Loucy (cell line): ENCODE data around the gene PPIP5K2.

Experiments
- H2AFZ ChIP-seq: fragments of 200-600 bp; sonication (generic); 2 replicates; pipeline ENCODE4 v1.6.0; 2016; ENCODE audit warnings: antibody characterized with exemption, mild to moderate bottlenecking, low read length, moderate library complexity
- H3F3A ChIP-seq: fragments of 200-600 bp; 2 replicates; pipeline ENCODE4 v1.6.0; 2016; ENCODE audit warnings: antibody characterized with exemption, low read depth, mild to moderate bottlenecking
- H3K27me3 ChIP-seq: fragments of 200-600 bp; sonication (generic); 2 replicates; pipeline ENCODE4 v1.6.1; 2014; ENCODE audit warnings: low read length, mild to moderate bottlenecking; ENCODE audit not compliant: insufficient read depth, poor library complexity, severe bottlenecking
- H3K36me3 ChIP-seq: fragments of 200-600 bp; sonication (generic); 2 replicates; pipeline ENCODE4 v1.6.1; 2016; ENCODE audit warnings: low read length; ENCODE audit not compliant: insufficient read depth
- H3K4me1 ChIP-seq: fragments of 200-600 bp; sonication (generic); 2 replicates; pipeline ENCODE4 v1.5.1; 2014; ENCODE audit warnings: low read length, mild to moderate bottlenecking; ENCODE audit not compliant: insufficient read depth, poor library complexity, severe bottlenecking
- H3K4me2 ChIP-seq: fragments of 200-600 bp; sonication (generic); 2 replicates; pipeline ENCODE4 v1.6.0; 2014; ENCODE audit warnings: antibody characterized with exemption, low read length, low read depth, mild to moderate bottlenecking; ENCODE audit not compliant: poor library complexity, severe bottlenecking
- H3K4me3 ChIP-seq: fragments of 200-600 bp; sonication (generic); 2 replicates; pipeline ENCODE4 v1.5.1; 2014; ENCODE audit warnings: low read length, mild to moderate bottlenecking, mixed read lengths; ENCODE audit not compliant: poor library complexity, severe bottlenecking
- H3K79me2 ChIP-seq: fragments of 200-600 bp; sonication (generic); 2 replicates; pipeline ENCODE4 v1.6.1; 2014; ENCODE audit warnings: low read length; ENCODE audit not compliant: insufficient read depth
- H3K9ac ChIP-seq: fragments of 200-600 bp; sonication (generic); 2 replicates; pipeline ENCODE4 v1.6.0; 2014; ENCODE audit warnings: mild to moderate bottlenecking, low read depth, low read length, moderate library complexity; ENCODE audit not compliant: poor library complexity, severe bottlenecking
- H3K9me2 ChIP-seq: fragments of 200-600 bp; sonication (generic); replicated peaks from 2 replicates; pipeline ENCODE4 v1.6.1; 2016; ENCODE audit warnings: low read depth, low read length, mixed read lengths
- H3K9me3 ChIP-seq: fragments of 200-600 bp; sonication (generic); 2 replicates; pipeline ENCODE4 v1.6.1; 2014; ENCODE audit warnings: mild to moderate bottlenecking, antibody characterized with exemption, low read length, low read depth; ENCODE audit not compliant: insufficient read depth
- H4K20me1 ChIP-seq: fragments of 200-600 bp; sonication (generic); 2 replicates; pipeline ENCODE4 v1.6.0; 2014; ENCODE audit warnings: antibody characterized with exemption, low read length, mild to moderate bottlenecking; ENCODE audit not compliant: insufficient read depth, poor library complexity, severe bottlenecking
- EZH2phosphoT487 ChIP-seq: fragments of 200-600 bp; IDR thresholded peaks from 2 replicates; pipeline ENCODE4 v1.6.1; 2018; ENCODE audit warnings: antibody characterized with exemption, mild to moderate bottlenecking, moderate library complexity, borderline replicate concordance
- TF ChIP-seq, protein P1 (sequence below): fragments of 200-600 bp; sonication (generic); conservative IDR thresholded peaks from 2 replicates; pipeline ENCODE4 v1.5.1; 2014; ENCODE audit warnings: mild to moderate bottlenecking, antibody characterized with exemption, low read length

PPIP5K2 gene

DNA sequence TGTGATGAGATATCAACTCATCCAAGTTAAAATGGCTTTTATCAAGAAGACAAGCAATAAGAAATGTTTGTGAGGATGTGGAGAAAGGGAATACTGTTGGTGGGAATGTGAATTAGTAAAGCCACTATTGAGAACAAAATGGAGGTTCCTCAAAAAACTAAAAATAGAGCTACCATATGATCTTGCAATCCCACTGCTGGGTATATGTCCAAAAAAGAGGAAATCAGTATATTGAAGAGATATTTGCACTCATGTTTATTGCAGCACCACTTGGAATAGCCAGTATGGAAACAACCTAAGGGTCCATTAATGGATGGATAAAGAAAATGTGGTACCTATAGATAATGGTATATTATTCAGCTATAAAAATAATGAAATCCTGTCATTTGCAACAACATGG lies 25.1 kb downstream of the PPIP5K2 start:
- Histone ChIP-seq H3K9me3 (no peaks in the 10 kb centered on the region), H4K20me1 (no peaks in the 10 kb centered on the region), H3K9me2 (no peaks in the 10 kb centered on the region), H3K36me3 (no peaks in the 10 kb centered on the region), H3F3A (no peaks in the 10 kb centered on the region), H3K79me2 (no peaks in the 10 kb centered on the region), H3K4me1 (no peaks in the 10 kb centered on the region), H3K27me3 (no peaks in the 10 kb centered on the region), H3K9ac (no peak overlapping the region), H2AFZ (no peak overlapping the region), H3K4me2 (no peak overlapping the region), H3K4me3 (no peak overlapping the region)
- TF ChIP-seq, protein P1, sequence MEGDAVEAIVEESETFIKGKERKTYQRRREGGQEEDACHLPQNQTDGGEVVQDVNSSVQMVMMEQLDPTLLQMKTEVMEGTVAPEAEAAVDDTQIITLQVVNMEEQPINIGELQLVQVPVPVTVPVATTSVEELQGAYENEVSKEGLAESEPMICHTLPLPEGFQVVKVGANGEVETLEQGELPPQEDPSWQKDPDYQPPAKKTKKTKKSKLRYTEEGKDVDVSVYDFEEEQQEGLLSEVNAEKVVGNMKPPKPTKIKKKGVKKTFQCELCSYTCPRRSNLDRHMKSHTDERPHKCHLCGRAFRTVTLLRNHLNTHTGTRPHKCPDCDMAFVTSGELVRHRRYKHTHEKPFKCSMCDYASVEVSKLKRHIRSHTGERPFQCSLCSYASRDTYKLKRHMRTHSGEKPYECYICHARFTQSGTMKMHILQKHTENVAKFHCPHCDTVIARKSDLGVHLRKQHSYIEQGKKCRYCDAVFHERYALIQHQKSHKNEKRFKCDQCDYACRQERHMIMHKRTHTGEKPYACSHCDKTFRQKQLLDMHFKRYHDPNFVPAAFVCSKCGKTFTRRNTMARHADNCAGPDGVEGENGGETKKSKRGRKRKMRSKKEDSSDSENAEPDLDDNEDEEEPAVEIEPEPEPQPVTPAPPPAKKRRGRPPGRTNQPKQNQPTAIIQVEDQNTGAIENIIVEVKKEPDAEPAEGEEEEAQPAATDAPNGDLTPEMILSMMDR: no peak
- no peak for TF ChIP-seq EZH2phosphoT487

DNA sequence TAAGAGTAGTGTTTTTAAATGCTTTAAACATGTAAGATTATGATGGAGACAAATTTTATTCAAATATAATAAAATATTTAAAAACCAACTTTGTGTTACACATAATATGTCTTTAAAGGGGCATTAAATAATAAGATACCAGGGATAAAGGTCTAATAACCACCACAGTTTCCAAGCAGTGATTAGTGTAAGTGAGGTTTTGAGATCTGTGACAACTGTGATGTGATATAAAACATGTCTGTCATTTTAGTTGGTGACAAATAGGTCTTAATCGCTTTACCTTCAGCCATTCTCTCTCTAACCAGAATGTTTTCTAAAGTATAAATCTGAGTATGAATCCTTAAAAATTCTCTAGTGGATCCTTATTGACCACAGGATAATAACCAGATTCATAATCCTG lies 28.1 kb downstream of the PPIP5K2 start:
- Histone ChIP-seq H2AFZ (no peak overlapping the region), H3K79me2 (no peaks in the 10 kb centered on the region), H4K20me1 (no peaks in the 10 kb centered on the region), H3K36me3 (0 out of 2 replicates have a peak, but pooled peaks cover 7% of the 10 kb centered on the region), H3F3A (no peaks in the 10 kb centered on the region), H3K4me1 (no peaks in the 10 kb centered on the region), H3K9me3 (no peaks in the 10 kb centered on the region), H3K4me2 (no peak overlapping the region), H3K9me2 (no peaks in the 10 kb centered on the region), H3K4me3 (no peak overlapping the region), H3K9ac (no peak overlapping the region), H3K27me3 (no peaks in the 10 kb centered on the region)
- no peak for TF ChIP-seq EZH2phosphoT487
- TF ChIP-seq, protein P1: no peak

DNA sequence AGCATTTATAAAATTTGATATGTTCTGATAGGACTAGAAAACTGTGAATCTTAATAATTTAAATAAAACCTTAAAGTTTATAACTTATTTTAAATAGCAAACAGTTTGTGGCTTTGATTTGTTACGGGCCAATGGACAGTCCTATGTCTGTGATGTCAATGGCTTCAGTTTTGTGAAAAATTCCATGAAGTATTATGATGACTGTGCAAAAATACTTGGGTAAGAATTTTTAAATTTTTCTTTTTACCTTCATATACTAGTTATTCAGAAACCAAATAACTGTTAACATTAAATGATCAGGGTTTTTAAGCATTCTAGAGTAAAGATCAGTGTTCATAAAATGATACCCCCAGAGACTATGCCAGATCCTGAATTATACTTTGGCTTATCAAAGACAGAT lies 31.1 kb downstream of the PPIP5K2 start:
- H3K27me3 ChIP-seq: no peaks in the 10 kb centered on the region
- H3K9me3 ChIP-seq: no peaks in the 10 kb centered on the region
- H3K4me1 ChIP-seq: no peaks in the 10 kb centered on the region
- no peak overlapping the region for H3K4me3 ChIP-seq
- H3K9ac ChIP-seq: no peak overlapping the region
- H3K4me2 ChIP-seq: no peak overlapping the region
- no peak overlapping the region for H2AFZ ChIP-seq
- H3K79me2 ChIP-seq: no peaks in the 10 kb centered on the region
- no peaks in the 10 kb centered on the region for H4K20me1 ChIP-seq
- H3K36me3 ChIP-seq: 0 out of 2 replicates have a peak, but pooled peaks cover 10% of the 10 kb centered on the region
- H3K9me2 ChIP-seq: no peaks in the 10 kb centered on the region
- TF ChIP-seq, protein P1: no peak
- no peak for TF ChIP-seq EZH2phosphoT487
- no peaks in the 10 kb centered on the region for H3F3A ChIP-seq
